HG03354 (cell line): ENCODE data around the gene CTNNA3.

Experiments
- ATAC-seq: cut with Tn5 transposase; IDR thresholded peaks from one replicate; pipeline ENCODE4 v1.9.1; 2021; ENCODE audit warnings: mild to moderate bottlenecking; ENCODE audit not compliant: unreplicated experiment, poor library complexity, severe bottlenecking

The CTNNA3 gene

DNA sequence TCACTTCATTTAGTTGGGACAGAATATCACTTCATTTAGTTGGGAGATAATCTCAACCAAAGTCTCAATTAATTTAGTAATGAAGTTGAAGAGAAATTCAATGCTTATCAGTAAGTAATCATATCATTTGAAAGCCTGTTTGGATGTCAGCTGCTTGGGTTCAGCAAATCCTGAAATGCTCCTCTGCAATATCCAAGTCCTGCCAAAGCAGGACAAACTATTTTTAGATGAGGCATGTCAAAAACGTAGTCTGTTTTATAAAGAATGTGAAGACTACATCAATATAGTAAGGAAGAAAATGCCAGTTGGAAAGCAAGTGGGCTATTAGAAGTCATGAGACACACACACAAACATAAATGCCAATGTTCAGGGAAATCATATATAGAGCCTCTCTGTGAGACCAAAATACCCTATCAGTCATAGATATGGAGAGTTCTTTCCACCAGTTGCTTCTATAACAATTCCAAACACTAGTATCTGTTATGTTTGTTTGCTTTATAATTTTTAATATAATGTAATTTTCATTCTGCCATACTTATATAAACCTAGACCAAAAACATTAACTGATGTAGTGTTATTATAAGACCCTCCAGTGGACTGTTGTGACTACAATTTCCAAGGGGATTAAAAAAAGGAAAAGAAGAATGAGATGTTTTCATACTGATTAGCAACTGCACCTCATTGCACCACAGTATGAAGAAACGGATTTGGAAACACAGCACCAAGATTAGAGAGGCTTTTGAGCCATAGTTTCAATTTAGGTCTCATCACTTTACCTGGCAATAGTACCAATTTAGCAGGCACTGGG, 609.5 kb downstream of the CTNNA3 start:
- ATAC-seq, result no peak

DNA sequence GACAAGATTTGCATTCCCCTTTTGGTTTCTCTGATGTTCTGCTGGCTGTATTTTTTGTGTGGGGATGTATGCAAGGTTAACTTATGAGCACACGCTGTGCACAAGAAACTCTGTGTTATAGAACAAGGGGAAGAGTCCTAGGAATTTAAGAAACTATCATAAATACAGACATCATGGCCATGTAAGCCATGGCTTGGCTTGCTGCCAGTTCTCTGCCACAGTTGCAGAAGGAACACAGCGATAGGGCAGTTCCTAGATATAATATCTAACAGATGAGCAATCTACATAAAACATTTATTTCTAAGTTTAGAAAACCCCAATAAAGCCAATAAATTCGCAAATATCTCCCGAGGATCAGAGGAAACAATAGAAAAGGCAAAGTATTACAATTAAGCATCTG, 616.9 kb downstream of the CTNNA3 start:
- no peak for ATAC-seq

DNA sequence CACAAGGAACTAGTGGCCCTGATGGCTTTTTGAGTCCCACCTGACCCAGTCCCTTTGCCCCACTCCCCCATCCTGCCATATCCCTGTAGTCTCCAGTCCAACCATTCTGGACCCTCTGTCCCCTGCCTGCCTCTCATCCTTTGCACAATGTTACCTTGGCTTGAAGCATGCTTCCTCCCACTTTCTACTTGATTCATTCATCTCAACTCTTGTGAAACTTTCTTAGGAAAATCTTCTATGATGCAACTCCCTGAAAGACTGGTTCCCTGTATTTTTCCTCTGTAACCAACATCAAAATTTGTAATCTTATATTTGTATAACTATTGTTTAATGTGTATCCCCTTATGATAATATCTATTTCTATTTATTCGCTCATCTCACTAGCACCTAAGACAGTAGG, 618.6 kb downstream of the CTNNA3 start:
- no peak for ATAC-seq

DNA sequence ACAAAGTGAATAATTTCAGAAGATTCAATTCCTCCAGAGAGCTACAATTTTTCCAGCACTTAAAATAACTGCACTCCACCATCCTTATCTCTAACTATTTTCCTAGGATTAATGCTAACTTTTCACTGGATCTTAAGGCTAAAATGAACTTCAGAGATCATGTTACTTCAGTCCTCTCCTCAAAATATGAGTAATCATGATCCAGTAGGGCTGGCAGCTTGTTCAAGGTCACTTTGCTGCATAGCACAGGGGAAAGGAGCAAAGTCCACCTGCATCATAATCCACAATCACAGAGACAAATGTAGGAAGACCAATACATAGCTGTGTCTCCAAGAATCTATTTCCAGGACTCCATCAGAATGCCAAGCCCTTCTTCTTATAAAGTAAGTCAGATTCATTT, 619.9 kb downstream of the CTNNA3 start:
- ATAC-seq, result no peak

GRCh38 chr10:67075491-67075971, 620.5 kb downstream of the CTNNA3 start:
- ATAC-seq, result no peak

GRCh38 chr10:67072654-67073053, 623.3 kb downstream of the CTNNA3 start:
- no peak for ATAC-seq

GRCh38 chr10:67050415-67050814, 645.6 kb downstream of the CTNNA3 start:
- ATAC-seq, result no peak

DNA sequence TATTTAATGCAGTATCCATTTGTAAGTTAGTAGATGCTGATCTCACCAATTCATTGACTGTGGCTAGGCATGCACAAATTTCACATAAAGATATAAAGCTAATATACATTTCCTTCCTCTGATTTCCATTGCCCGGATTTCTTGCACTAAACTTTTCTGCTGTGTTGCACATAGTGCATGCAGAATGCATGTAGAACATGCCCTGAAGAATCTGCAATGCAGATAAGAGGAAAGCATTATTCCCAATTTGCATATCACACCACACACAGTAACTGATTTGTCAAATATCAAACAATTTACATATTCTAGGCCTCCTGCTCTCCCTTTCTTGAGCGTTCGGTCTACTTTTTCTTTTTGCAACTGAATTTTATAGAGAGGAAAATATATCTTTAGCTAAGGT, 646.0 kb downstream of the CTNNA3 start:
- ATAC-seq, result no peak

- ATAC-seq, result no peak
Observed at GRCh38 chr10:67046507-67046906, 649.5 kb downstream of the CTNNA3 start.

DNA sequence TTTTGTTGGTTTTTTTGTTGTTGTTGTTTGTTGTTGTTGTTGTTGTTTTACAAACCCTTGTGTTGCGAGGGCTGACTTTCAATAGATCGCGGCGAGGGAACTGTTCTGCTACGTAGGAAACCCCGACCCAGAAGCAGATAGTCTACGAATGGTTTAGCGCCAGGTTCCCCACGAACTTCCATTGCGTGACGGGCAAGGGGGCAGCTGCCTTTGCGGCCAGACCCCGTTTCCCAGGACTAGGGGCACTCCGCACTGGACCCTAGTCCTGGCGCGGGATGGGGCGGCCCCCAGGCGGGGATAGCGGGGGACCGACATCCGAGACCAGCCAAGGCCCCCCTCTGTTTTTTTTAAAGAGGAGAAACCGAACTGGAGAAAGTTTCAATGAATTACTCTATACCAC, 650.6 kb downstream of the CTNNA3 start:
- ATAC-seq, result no peak

DNA sequence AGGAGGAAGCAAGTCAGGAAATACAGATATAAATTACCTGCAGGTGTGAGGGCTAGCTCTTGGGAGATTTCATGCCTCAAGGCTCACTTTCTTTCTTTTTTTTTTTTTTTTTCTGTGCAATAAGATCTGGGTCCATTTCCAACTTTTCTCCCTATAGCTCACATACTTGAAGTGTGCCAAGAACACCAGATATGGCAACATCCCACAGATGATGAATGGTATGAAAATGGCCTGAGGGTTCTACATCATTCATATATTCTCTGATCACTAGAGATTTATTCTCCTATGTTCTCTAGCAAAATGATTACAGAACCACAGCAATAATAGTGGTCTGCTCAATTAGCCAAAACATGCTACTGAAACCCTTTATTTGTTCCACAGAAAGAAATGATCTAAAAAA, 653.0 kb downstream of the CTNNA3 start:
- ATAC-seq, result no peak

- no peak for ATAC-seq
Observed at GRCh38 chr10:67036808-67037207, 659.2 kb downstream of the CTNNA3 start.

- no peak for ATAC-seq
Observed at GRCh38 chr10:67033878-67034277, 662.1 kb downstream of the CTNNA3 start.

DNA sequence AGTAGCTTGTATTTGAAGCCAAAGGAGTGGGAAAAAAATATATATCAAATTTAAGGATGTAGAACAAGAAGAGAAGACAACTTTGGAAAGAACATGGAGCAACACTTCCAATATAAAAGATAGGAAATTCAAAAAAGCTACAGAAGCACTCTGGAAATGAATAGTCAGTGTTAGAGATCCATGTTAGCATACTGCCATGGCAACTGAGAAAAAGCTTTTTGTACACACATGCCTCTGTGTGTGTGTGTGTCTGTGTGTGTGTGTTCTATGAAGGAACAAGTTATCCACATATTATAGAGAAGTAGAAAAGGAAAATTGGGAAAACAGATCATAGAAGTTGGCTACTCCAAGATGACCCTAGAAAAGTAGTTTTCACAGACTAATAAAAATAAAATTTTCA, 673.9 kb downstream of the CTNNA3 start:
- no peak for ATAC-seq

DNA sequence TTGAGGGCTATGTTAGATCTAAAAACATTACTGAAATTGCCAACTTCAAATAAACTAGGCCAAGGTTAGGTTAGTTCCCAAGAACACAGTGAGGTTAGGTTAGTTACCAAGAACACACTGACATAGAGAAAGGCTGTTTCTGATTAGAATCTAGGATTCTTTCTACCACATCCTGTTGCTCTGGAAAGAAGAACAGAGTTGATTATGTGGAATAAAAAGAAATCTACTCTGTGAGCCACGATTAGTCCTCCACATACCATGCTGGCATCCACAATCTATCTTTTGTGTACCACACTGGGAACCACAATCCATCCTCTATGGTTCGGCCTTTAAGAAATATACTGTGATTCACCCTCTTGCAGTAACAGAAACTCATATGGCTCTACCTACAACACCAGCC, 678.8 kb downstream of the CTNNA3 start:
- ATAC-seq, result no peak

DNA sequence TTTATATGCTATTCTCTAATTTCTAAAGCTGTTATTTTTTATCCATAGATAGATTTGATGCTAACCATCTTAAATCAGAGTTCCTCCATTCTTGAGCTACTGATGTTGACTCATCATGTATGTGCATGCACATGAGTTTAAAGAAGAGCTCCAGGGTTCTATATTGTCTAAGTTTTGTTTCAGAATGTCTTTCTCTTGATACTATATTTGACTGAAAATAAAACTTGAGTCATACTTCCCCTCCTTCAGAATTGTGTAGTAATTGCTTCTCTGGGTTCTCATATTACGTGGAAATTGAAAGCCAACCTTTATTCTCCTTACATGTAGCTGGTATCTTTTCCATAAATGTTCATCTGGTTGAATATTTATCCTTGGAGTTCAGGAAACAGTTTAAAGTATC, 680.8 kb downstream of the CTNNA3 start:
- ATAC-seq, result no peak

- ATAC-seq, result no peak
Observed at GRCh38 chr10:67011981-67012380, 684.0 kb downstream of the CTNNA3 start.

- ATAC-seq, result no peak
Observed at GRCh38 chr10:67011480-67011879, 684.5 kb downstream of the CTNNA3 start.

DNA sequence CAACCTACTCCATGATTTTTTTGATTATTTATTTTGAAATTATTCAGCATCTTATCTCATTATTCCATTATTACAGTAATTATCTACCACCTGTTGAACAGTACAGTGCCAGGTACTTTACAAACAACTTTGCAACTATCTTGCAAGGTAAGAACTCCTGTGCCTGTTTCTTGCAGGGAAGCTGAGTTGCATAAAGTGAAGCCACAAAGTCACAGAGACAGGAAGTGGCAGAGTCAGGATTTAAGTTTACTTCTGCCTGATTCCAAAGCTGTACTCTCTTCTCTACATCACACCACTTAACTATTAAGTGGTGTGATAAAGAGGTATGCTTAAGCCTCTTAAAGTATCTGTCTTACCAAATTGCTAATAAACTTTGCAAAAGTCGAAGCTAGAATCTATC, 690.0 kb downstream of the CTNNA3 start:
- no peak for ATAC-seq

- no peak for ATAC-seq
Observed at GRCh38 chr10:67004690-67005089, 691.3 kb downstream of the CTNNA3 start.

GRCh38 chr10:66999762-67000545, 696.0 kb downstream of the CTNNA3 start:
- ATAC-seq, result no peak
